ENCODE data around the gene FN3K.

The FN3K gene

GRCh38 chr17:82734987-82735866 lies at the start of gene FN3K:
Gene FN3K, plus strand, starts transcription at chr17:82735615. Its CDS starts 22 bp downstream, at chr17:82735637.
- DNase-seq = no peak

- DNase-seq = no peak
Observed at GRCh38 chr17:82686366-82687324, 48.8 kb upstream of the FN3K start.

GRCh38 chr17:82687375-82687861 lies 48.0 kb upstream of the FN3K start:
- DNase-seq = no peak

- DNase-seq = no peak
Observed at GRCh38 chr17:82687871-82688270, 47.5 kb upstream of the FN3K start.

GRCh38 chr17:82689077-82689476 lies 46.3 kb upstream of the FN3K start:
- DNase-seq = no peak

GRCh38 chr17:82690786-82691489 lies 44.5 kb upstream of the FN3K start:
- DNase-seq = no peak

GRCh38 chr17:82691714-82692113 lies 43.7 kb upstream of the FN3K start:
- no peak for DNase-seq

GRCh38 chr17:82692268-82692667 lies 43.1 kb upstream of the FN3K start:
- DNase-seq = no peak

GRCh38 chr17:82693168-82693867 lies 42.1 kb upstream of the FN3K start:
- no peak for DNase-seq

- DNase-seq = no peak
Observed at GRCh38 chr17:82694647-82695046, 40.8 kb upstream of the FN3K start.

GRCh38 chr17:82696259-82696658 lies 39.2 kb upstream of the FN3K start:
- no peak for DNase-seq

GRCh38 chr17:82696916-82697807 lies 38.3 kb upstream of the FN3K start:
- no peak for DNase-seq

- no peak for DNase-seq
Observed at GRCh38 chr17:82697808-82698064, 37.7 kb upstream of the FN3K start.

GRCh38 chr17:82698065-82698973 lies 37.1 kb upstream of the FN3K start, which contains the start of gene RAB40B:
Gene RAB40B, minus strand, starts transcription at chr17:82698698. Its CDS starts 102 bp downstream, at chr17:82698596.
- peak; percentile 95 for DNase-seq

- no peak for DNase-seq
Observed at GRCh38 chr17:82698974-82699442, 36.4 kb upstream of the FN3K start.

GRCh38 chr17:82699551-82699950 lies 35.9 kb upstream of the FN3K start:
- no peak for DNase-seq

GRCh38 chr17:82702231-82702927 lies 33.0 kb upstream of the FN3K start:
- no peak for DNase-seq

- no peak for DNase-seq
Observed at GRCh38 chr17:82703036-82703745, 32.2 kb upstream of the FN3K start.
